Cardiac muscle cell (in vitro differentiated cells and primary cell): ENCODE results near the gene FAF1. TPM values are rescaled to one million over a fixed set of nuclear protein-coding genes. Genes with fewer than 3 reads are reported as not detected.
A peak's percentile ranks its signal among the peaks of the same experiment; 100 is the strongest.
"Not testable (repeated sequence)": the region's sequence is repeated elsewhere in the genome, so short reads cannot be mapped to it uniquely, and the experiment has no call there.

Source experiments
- DNase-seq, 2 donors: peaks; one replicate each; pipeline versions ENCODE4 v3.0.0 to v3.0.0-alpha.2; 2010 to 2017; ENCODE audit warnings: low read depth in 1 of 2, low spot score in 1 of 2
- H3K27ac ChIP-seq: fragments of 200-600 bp; sonication (generic); 2 replicates; pipeline ENCODE4 v1.5.1; 2016
- H3K27me3 ChIP-seq: fragments of 200-600 bp; sonication (generic); 2 replicates; pipeline ENCODE4 v1.6.0; 2016; ENCODE audit warnings: control low read depth
- H3K36me3 ChIP-seq: fragments of 200-600 bp; sonication (generic); 2 replicates; pipeline ENCODE4 v1.5.1; 2016; ENCODE audit warnings: control low read depth
- H3K4me1 ChIP-seq: fragments of 200-600 bp; sonication (generic); 2 replicates; pipeline ENCODE4 v1.8.1; 2017; ENCODE audit warnings: low read depth, mild to moderate bottlenecking, mixed run types
- H3K4me3 ChIP-seq: fragments of 200-600 bp; sonication (generic); 2 replicates; pipeline ENCODE4 v1.5.1; 2016; ENCODE audit warnings: mild to moderate bottlenecking
- H3K9me3 ChIP-seq: fragments of 200-600 bp; sonication (generic); 2 replicates; pipeline ENCODE4 v1.5.1; 2017; ENCODE audit warnings: low read depth, mild to moderate bottlenecking, control low read depth
- CTCF ChIP-seq: IDR thresholded peaks from 2 replicates; pipeline ENCODE4 v1.5.1; 2012; ENCODE audit warnings: low read depth, mild to moderate bottlenecking, low read length
- polyA plus RNA-seq: library from polyadenylated mRNA; unstranded; fragments of >200 nt; fragmentation: Nextera tagmentation; extraction: Ambion mirVana; gene quantifications from 2 replicates; pipeline ENCODE4 v1.2.1, GENCODE V29; 2016
- total RNA-seq: library from RNA; depleted of rRNA; stranded (reverse); fragments of >200 nt; gene quantifications from 2 replicates; pipeline ENCODE4 v1.2.3, GENCODE V29; 2016

The FAF1 gene
- total and polyA plus RNA-seq, 2 experiments from 2014 or later, result 24.3 to 76.7 TPM

- Histone ChIP-seq H3K4me1 (no peaks in the 10 kb centered on the region), H3K27me3 (no peaks in the 10 kb centered on the region), H3K36me3 (no peaks in the 10 kb centered on the region), H3K27ac (no peak overlapping the region), H3K4me3 (no peak overlapping the region), H3K9me3 (no peaks in the 10 kb centered on the region)
- no peak for DNase-seq
- TF ChIP-seq CTCF, result no peak
Measured at GRCh38 chr1:50827546-50827945, 132.5 kb downstream of the FAF1 start.

GRCh38 chr1:50826792-50827191 is 133.3 kb downstream of the FAF1 start:
- DNase-seq, H3K27me3 ChIP-seq, H3K27ac ChIP-seq, H3K4me1 ChIP-seq, H3K36me3 ChIP-seq, H3K4me3 ChIP-seq, H3K9me3 ChIP-seq: not testable (repeated sequence)

- Histone ChIP-seq H3K9me3 (no peaks in the 10 kb centered on the region), H3K4me1 (peaks cover 2% of the 10 kb centered on the region), H3K36me3 (no peaks in the 10 kb centered on the region), H3K27me3 (no peaks in the 10 kb centered on the region), H3K4me3 (no peak overlapping the region), H3K27ac (no peak overlapping the region)
- TF ChIP-seq CTCF, result no peak
- DNase-seq, result peak in 1 of 2 donors; percentile 13
Measured at GRCh38 chr1:50822035-50822776, 137.9 kb downstream of the FAF1 start.

DNA sequence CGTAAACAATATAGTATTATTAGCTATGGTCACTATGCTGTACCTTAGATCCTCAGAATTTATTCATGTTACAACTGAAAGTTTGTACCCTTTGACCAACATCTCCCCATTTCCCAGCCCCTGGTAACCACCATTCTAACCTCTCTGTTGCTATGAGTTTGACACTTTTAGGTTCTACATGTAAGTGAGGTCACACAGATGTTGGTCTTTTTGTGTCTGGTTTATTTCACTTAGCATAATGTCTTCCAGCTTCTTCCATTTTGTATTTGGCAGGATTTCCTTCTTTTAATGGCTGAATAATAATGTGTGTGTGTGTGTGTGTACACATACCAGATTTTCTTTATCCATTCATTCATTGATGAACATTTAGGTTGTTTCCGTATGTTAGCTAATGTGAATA is 139.5 kb downstream of the FAF1 start:
- no peak overlapping the region for H3K27ac ChIP-seq
- no peak for TF ChIP-seq CTCF
- no peak for DNase-seq

DNA sequence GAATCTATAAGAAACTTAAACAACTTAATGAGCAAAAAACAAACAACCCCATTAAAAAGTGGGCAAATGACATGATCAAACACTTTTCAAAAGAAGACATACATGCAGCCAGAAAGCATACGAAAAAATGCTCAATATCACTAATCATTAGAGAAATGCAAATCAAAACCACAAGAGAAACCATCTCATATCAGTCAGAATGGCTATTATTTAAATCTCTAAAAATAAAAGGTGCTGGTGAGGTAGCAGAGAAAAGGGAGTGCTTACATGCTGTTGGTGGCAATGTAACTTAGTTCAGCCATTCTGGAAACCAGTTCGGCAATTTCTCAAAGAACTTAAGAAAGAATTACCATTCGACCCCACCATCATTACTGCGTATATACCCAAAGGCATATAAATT is 147.7 kb downstream of the FAF1 start:
- TF ChIP-seq CTCF, result no peak
- Histone ChIP-seq H3K9me3 (no peaks in the 10 kb centered on the region), H3K27me3 (no peaks in the 10 kb centered on the region), H3K27ac (no peak overlapping the region), H3K36me3 (no peaks in the 10 kb centered on the region), H3K4me1 (no peaks in the 10 kb centered on the region), H3K4me3 (no peak overlapping the region)
- DNase-seq, result no peak

More for the DNA sequence above, 139.5 kb downstream of the FAF1 start:
- no peaks in the 10 kb centered on the region for H3K27me3 ChIP-seq
- no peaks in the 10 kb centered on the region for H3K9me3 ChIP-seq
- H3K4me3 ChIP-seq, result no peak overlapping the region
- H3K4me1 ChIP-seq, result peaks cover 2% of the 10 kb centered on the region
- H3K36me3 ChIP-seq, result no peaks in the 10 kb centered on the region

- no peaks in the 10 kb centered on the region for H3K9me3 ChIP-seq
- H3K4me1 ChIP-seq, result no peaks in the 10 kb centered on the region
- no peak overlapping the region for H3K4me3 ChIP-seq
- TF ChIP-seq CTCF, result no peak
- no peaks in the 10 kb centered on the region for H3K27me3 ChIP-seq
- H3K36me3 ChIP-seq, result no peaks in the 10 kb centered on the region
- DNase-seq, result no peak
- H3K27ac ChIP-seq, result no peak overlapping the region
Measured at GRCh38 chr1:50808296-50808695, 151.8 kb downstream of the FAF1 start.
